Glomerular visceral epithelial cell (primary cell): ENCODE measurements around the gene CHST9.
"Not testable (repeated sequence)": the region's sequence is repeated elsewhere in the genome, so short reads cannot be mapped to it uniquely, and the experiment has no call there.

Source experiments
- DNase-seq: peaks from one replicate; pipeline ENCODE4 v3.0.0-alpha.2; 2016; ENCODE audit errors: extremely low spot score

CHST9 gene

GRCh38 chr18:27005589-27005988 lies 179.5 kb downstream of the CHST9 start:
- DNase-seq = peak; percentile 8

DNA sequence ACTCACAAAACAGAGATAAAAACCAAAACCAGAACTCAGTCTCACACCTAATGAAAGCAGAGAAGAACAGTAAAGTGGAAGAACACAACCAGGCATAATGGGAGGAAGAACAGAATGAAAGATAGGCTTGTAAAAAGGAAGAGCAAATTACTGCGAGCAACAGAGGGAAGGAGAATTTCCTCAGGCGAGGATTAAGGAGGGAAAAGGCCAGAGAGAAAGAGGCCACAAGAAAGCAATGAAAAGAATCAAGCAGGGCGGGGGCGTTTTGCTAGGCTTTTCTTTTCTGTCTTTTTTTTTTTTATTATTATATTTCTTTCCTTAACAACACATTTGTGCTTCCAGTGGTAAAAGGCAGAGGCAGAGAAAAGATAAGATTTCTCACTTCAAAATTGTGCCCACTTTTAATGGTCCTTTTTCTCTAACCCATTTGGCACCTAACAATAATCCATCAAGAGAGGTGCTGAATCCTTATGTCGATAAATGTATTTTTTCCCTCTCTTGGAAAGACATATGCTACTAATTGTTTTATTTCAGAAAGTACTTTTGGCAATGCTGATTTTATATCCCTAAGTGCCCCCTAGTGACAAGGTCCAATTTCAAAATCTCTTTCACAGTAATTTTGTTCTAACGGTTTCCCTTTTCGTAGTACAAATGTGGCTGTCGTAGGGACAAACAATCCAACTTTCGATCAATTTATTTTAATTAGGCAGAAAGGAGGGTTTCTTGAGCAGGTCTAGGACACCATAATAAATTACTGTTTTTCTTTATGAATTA lies 180.9 kb downstream of the CHST9 start:
- no peak for DNase-seq

DNA sequence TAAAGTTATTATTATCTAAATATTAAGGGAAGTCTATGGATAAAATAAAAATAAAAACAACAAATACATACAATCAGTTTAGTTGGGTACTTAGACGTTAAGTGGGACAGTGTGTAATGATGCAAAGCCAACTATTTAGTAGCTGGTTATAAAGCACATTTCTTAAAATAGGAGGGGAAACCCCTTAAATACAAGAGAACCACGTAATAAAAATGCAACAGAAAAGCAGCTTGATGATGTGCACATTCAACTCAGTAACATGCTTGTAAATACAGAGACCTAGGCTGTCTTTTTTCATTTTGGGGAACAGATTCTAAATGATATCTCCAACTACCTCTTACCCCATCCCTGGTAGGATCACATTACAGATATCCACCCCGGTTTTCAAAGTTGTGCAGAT lies 185.3 kb downstream of the CHST9 start:
- no peak for DNase-seq

GRCh38 chr18:26993568-26993967 lies 191.5 kb downstream of the CHST9 start:
- no peak for DNase-seq

GRCh38 chr18:26992926-26993325 lies 192.2 kb downstream of the CHST9 start:
- no peak for DNase-seq

GRCh38 chr18:26989842-26990241 lies 195.3 kb downstream of the CHST9 start:
- DNase-seq = no peak

- DNase-seq = no peak
Measured at GRCh38 chr18:26981360-26982082, 203.6 kb downstream of the CHST9 start.

DNA sequence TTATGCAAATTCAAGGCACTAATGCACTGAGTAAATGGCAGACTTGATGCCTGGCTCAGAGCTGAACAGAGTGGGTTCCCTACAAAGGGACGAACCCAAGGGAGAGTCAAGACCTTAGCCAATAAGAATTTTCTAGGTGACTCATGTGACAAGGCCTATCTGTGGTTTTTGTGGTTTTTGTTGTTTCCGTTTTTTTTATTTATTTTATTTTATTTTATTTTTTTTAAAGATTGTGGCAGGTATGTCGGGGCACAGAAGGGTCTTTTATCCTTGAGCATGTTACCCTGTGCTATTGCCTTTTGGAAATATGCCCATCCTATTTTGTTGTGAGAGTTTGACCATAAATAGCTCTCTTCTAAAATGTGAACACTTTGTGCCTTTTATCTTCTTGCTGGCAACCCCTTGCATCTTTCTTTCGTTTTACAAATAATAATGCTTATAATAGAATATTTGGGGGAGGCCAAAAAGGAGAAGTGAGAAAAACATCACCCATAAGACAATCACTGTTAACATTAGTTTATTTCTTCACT lies 206.2 kb downstream of the CHST9 start:
- DNase-seq = no peak

DNA sequence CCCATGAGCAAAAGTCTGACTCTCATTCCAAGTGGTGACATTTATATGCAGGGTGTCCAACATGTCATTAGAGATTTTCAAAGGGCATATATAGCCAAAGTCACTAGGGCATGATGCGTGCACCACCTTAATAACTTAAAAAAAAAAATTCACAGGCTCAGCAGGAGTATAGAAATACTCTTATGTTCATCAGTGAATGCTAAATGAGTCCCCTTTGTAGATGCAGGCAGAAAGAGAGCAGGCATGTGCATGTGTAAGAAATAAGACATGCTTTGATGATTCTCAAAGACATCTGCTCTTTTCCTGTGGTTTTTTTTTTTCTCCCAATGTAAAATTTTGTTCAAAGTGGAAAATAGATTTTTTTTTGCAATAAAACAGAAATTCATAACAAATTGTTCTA lies 207.3 kb downstream of the CHST9 start:
- no peak for DNase-seq

DNA sequence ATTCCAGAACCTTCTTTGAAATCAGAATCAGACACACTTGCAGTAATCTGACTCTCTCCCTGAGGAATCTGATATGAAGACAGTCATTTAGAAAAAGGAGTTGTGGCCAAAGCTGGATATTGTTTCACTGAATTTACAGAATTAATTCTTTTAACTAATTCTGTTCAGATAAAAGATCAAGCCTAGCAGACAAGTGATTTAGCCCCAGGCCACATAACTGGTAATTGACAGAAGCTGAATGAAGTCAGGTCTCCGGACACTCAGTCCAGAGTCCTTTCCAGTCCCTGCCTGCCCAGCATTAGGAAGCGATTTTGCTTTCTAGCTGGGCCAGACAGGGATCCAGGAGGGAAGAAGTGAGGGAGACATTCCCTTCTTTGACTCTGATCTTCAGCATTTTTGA lies 208.9 kb downstream of the CHST9 start:
- DNase-seq = no peak

GRCh38 chr18:26972549-26972948 lies 212.6 kb downstream of the CHST9 start:
- not testable (repeated sequence) for DNase-seq

- DNase-seq = no peak
Measured at GRCh38 chr18:26971409-26971808, 213.7 kb downstream of the CHST9 start.

DNA sequence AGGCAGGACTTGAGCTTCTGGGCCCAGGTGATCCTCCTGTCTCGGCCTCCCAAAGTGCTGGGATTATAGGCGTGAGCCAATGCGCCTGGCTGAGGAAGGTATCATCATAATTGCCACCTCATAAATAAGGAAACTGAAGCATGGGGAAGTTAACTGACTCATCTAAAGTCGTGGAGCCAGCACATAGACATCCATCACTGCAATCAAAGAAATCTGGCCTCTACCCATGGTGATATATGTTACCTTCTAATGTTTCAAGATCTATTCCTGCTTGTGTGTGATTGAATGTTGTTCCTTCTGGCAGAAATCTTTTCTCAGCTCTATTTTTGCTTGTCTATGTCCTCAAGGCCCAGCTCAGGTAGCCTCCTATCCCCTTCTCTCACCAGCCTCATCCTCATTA lies 214.5 kb downstream of the CHST9 start:
- no peak for DNase-seq

- no peak for DNase-seq
Measured at GRCh38 chr18:26965206-26965605, 219.9 kb downstream of the CHST9 start.

DNA sequence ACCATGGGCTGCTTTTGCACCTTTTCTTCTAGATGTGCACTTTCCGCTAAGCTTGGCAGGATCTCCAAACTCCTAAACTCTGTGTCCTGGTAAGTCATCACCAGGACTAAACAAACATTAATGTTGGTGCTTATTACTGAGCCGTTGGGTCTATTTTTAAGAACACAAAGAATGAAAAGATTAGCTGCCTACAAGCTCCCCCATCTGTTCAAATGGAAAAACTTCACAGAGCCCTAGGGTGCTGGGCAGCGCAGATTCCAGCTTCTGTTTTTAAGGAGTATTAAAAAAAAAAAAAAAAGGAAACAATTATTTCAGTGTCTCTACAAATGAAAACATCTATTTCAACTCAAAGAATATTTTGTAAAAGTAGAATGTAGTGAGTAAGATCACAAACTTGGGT lies 221.8 kb downstream of the CHST9 start:
- no peak for DNase-seq

DNA sequence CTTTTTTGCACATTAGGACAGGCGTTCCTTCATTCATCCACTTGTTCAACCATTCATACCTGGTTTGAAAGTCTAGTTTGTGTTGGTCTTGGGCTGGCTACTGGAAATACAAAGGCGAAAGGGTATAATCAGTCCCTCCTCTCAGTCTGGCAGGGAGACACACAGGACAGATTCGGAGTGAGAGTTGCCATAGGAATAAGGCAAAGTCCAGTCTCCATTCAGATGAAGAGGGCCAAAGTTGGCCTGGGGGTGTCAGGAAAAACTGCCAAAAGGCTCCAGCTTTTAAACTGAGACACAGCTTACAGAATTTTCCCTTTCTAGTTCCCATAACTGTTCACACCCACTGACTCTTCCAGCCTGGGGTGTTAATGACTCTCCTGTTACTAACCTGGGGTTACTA lies 223.3 kb downstream of the CHST9 start:
- DNase-seq = no peak

GRCh38 chr18:26960911-26961310 lies 224.2 kb downstream of the CHST9 start:
- DNase-seq = no peak

- no peak for DNase-seq
Measured at GRCh38 chr18:26956863-26957262, 228.2 kb downstream of the CHST9 start.

DNA sequence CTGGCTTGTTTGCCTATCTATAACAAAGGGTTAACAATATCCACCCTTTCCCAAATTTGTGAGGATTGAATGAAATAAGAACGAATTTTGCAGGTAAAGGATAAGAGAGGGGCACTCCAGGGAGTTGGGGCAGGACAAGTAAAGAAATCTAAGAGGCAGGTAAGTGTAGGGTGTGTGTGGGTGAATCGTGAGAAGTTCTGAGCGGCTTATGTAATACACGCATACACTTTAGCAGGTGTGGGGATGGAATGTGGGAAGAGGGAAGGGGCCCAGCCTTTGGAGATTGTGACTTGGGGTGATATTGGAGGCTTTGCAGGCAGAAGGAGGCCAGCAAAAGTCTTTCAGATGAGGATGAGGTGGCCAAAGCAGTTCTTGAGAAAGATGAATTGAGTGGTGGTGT lies 236.4 kb downstream of the CHST9 start:
- DNase-seq = no peak

- DNase-seq = no peak
Measured at GRCh38 chr18:26943906-26944305, 241.2 kb downstream of the CHST9 start.

DNA sequence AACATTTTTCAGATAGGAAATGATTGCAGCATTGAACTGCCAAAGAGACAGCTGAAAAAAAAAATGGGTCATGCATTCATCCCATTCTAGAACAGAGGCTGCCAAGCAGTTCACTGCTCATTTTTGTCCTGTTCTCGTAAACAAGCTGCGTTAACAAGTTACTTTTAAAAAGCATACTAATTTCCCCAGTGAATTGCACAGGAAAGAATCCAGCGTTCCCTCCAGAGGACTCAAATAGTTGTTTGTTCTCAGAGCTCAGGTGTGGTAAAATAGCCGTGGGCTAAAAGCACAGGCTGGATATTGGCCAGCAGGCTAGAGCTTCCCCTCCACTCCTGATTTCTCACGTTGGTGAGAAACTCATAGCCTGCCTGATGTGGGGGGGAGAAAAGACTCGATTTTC lies 243.5 kb downstream of the CHST9 start:
- no peak for DNase-seq

GRCh38 chr18:26940744-26941398 lies 244.2 kb downstream of the CHST9 start:
- no peak for DNase-seq

DNA sequence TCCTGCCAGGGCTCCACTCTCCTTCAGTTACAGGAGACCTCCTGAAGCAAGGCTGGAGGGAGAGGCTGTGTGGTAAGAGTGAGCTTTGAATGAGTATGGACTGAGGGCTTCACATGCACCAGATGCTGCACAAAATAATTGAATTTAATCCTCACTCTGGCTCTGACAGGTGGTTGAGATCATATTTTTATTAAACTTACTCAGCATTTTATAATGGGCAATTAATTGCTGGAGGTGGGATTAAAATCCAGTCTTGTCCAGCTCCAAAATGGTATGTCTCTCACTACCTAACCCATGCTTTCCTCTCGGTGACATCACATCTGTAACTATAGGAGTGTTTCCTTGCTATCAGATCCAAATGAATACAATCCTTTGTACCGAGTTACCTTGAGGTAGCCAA lies 253.4 kb downstream of the CHST9 start:
- no peak for DNase-seq
